WTC11 (cell line): ENCODE data around the gene EPC1. TPM values are rescaled to one million over a fixed set of nuclear protein-coding genes. Genes with fewer than 3 reads are reported as not detected.

Experiments
- ATAC-seq: fragments of 200-7000 bp; cut with Tn5 transposase; 2 replicates; pipeline ENCODE4 v1.10.0; 2021; ENCODE audit warnings: mild to moderate bottlenecking, moderate library complexity
- CTCF ChIA-PET: fragments of 300-600 bp; sonication (Branson Sonifier 250); formaldehyde crosslinking; loops from one replicate; lab custom pipeline; 2021; ENCODE audit warnings: antibody characterized with exemption; lab: Charles Lee
- POLR2A ChIA-PET: fragments of 350-600 bp; sonication (Branson Sonifier 250); formaldehyde crosslinking; loops from one replicate; lab custom pipeline; 2021; ENCODE audit warnings: antibody characterized with exemption; lab: Charles Lee
- DNase-seq: peaks from one replicate; pipeline ENCODE4 v3.0.0; 2021; ENCODE audit warnings: low spot score
- H3K27ac Mint-ChIP-seq: 2 replicates; pipeline ENCODE4 v1.8.0; 2021; ENCODE audit warnings: mixed read lengths
- H3K27me3 Mint-ChIP-seq: 2 replicates; pipeline ENCODE4 v1.8.0; 2021; ENCODE audit warnings: low read depth, mild to moderate bottlenecking, moderate library complexity, mixed read lengths
- H3K36me3 Mint-ChIP-seq: 2 replicates; pipeline ENCODE4 v1.8.0; 2021; ENCODE audit warnings: mixed read lengths
- H3K4me1 Mint-ChIP-seq: 2 replicates; pipeline ENCODE4 v1.8.0; 2022; ENCODE audit warnings: mixed read lengths
- H3K4me3 Mint-ChIP-seq: 2 replicates; pipeline ENCODE4 v1.8.0; 2021; ENCODE audit warnings: mild to moderate bottlenecking, moderate library complexity, mixed read lengths
- H3K9me3 Mint-ChIP-seq: 2 replicates; pipeline ENCODE4 v1.8.0; 2021; ENCODE audit warnings: mixed read lengths
- CTCF ChIP-seq: fragments of 200-600 bp; IDR thresholded peaks from 2 replicates; pipeline ENCODE4 v1.8.0; 2022; ENCODE audit warnings: antibody characterized with exemption
- ESRRA ChIP-seq: sonication (generic); formaldehyde crosslinking; IDR thresholded peaks from 2 replicates; pipeline ENCODE4 v1.8.1; 2022; ENCODE audit warnings: mild to moderate bottlenecking, missing genetic modification reagents, borderline replicate concordance
- FOXK1 ChIP-seq: sonication (generic); formaldehyde crosslinking; IDR thresholded peaks from 2 replicates; pipeline ENCODE4 v1.8.0; 2022; ENCODE audit warnings: mild to moderate bottlenecking, moderate library complexity, missing genetic modification reagents
- HMGA2 ChIP-seq: fragments of 250-450 bp; sonication (Bioruptor Pico); IDR thresholded peaks from 2 replicates; pipeline ENCODE4 v1.4.0; 2021; ENCODE audit warnings: mild to moderate bottlenecking, moderate library complexity
- KAT7 ChIP-seq: sonication (generic); formaldehyde crosslinking; IDR thresholded peaks from 2 replicates; pipeline ENCODE4 v1.8.1; 2023; ENCODE audit warnings: missing genetic modification reagents, mild to moderate bottlenecking, borderline replicate concordance
- MAX ChIP-seq: sonication (generic); formaldehyde crosslinking; IDR thresholded peaks from 2 replicates; pipeline ENCODE4 v1.8.0; 2022; ENCODE audit warnings: mild to moderate bottlenecking, missing genetic modification reagents
- PRDM15 ChIP-seq: sonication (generic); formaldehyde crosslinking; IDR thresholded peaks from 2 replicates; pipeline ENCODE4 v1.8.0; 2022; ENCODE audit warnings: missing genetic modification reagents
- PRRX2 ChIP-seq: fragments of 250-450 bp; sonication (Bioruptor Pico); IDR thresholded peaks from 2 replicates; pipeline ENCODE4 v1.8.0; 2021; ENCODE audit warnings: mild to moderate bottlenecking
- STAT6 ChIP-seq: sonication (generic); formaldehyde crosslinking; conservative IDR thresholded peaks from 2 replicates; pipeline ENCODE4 v1.8.1; 2023; ENCODE audit warnings: mild to moderate bottlenecking, low read depth, missing genetic modification reagents, moderate library complexity
- TCF7 ChIP-seq: sonication (generic); formaldehyde crosslinking; IDR thresholded peaks from 2 replicates; pipeline ENCODE4 v1.8.0; 2022; ENCODE audit warnings: mild to moderate bottlenecking, low read depth, missing genetic modification reagents, moderate library complexity
- ZBTB21 ChIP-seq: sonication (generic); formaldehyde crosslinking; IDR thresholded peaks from 2 replicates; pipeline ENCODE4 v1.8.1; 2023; ENCODE audit warnings: mild to moderate bottlenecking, missing genetic modification reagents, borderline replicate concordance
- ZNF263 ChIP-seq: sonication (generic); formaldehyde crosslinking; IDR thresholded peaks from 2 replicates; pipeline ENCODE4 v1.8.1; 2022; ENCODE audit warnings: low read depth, mild to moderate bottlenecking, moderate library complexity, missing genetic modification reagents
- ZNF281 ChIP-seq: sonication (generic); formaldehyde crosslinking; IDR thresholded peaks from 2 replicates; pipeline ENCODE4 v1.8.0; 2023; ENCODE audit warnings: mild to moderate bottlenecking, missing genetic modification reagents
- total RNA-seq: library from RNA; stranded (reverse); gene quantifications from 3 replicates; pipeline ENCODE4 v1.2.3, GENCODE V29; 2021

EPC1 gene
- total RNA-seq, 1 experiment from 2014 or later, result 22.5 TPM

- no peaks in the 10 kb centered on the region; the same call in 1 of the 2 replicates for H3K36me3 Mint-ChIP-seq
- no peaks in the 10 kb centered on the region for H3K27me3 Mint-ChIP-seq
- no peak for TF ChIP-seq PRRX2 (CRISPR knock-in tag)
- no peak for TF ChIP-seq HMGA2
- no peak for TF ChIP-seq MAX (CRISPR knock-in tag)
- TF ChIP-seq KAT7 (CRISPR knock-in tag), result no peak
- H3K9me3 Mint-ChIP-seq, result peaks cover 5% of the 10 kb centered on the region; the same call in 1 of the 2 replicates
- ATAC-seq (no peak), DNase-seq (no peak)
- ChIA-PET CTCF (interaction anchor here (1.0 kb wide), 2 partner anchors 8 to 30 kb away, joined by 3 read pairs; no protein-coding TSS in a partner anchor), POLR2A (no interaction called here)
- peaks cover 3% of the 10 kb centered on the region for H3K4me1 Mint-ChIP-seq
- H3K4me3 Mint-ChIP-seq, result no peak overlapping the region
- no peak overlapping the region for H3K27ac Mint-ChIP-seq
Observed at GRCh38 chr10:32375631-32376030, 28.7 kb upstream of the EPC1 start.

GRCh38 chr10:32374605-32375004, 27.6 kb upstream of the EPC1 start:
- no peak overlapping the region for H3K4me3 Mint-ChIP-seq
- TF ChIP-seq FOXK1 (CRISPR knock-in tag) (no peak), STAT6 (CRISPR knock-in tag) (no peak), ESRRA (CRISPR knock-in tag) (no peak), ZNF281 (CRISPR knock-in tag) (no peak), CTCF (no peak), TCF7 (no peak), PRDM15 (no peak), ZNF263 (CRISPR knock-in tag) (no peak), ZBTB21 (CRISPR knock-in tag) (no peak)
- TF ChIP-seq, all 79 proteins: peak for 0
- H3K4me1 Mint-ChIP-seq, result peaks cover 3% of the 10 kb centered on the region
- H3K27ac Mint-ChIP-seq, result no peak overlapping the region
- H3K27me3 Mint-ChIP-seq, result no peaks in the 10 kb centered on the region
- ATAC-seq, result no peak
- POLR2A ChIA-PET, result no interaction called here
- H3K9me3 Mint-ChIP-seq, result peaks cover 5% of the 10 kb centered on the region; the same call in 1 of the 2 replicates
- H3K36me3 Mint-ChIP-seq, result no peaks in the 10 kb centered on the region; the same call in 1 of the 2 replicates
- CTCF ChIA-PET, result no interaction called here
- DNase-seq, result no peak
